ENCODE data around the gene RDH13.

GRCh38 chr19:55032170-55032800 is 30.7 kb downstream of the RDH13 start:
- TF ChIP-seq CTCF (IDR thresholded peaks at IDR 0.05; ENCODE audit: borderline replicate concordance, extremely low read depth, low read length, poor library complexity, severe bottlenecking) (no peak), EZH2 (IDR thresholded peaks at IDR 0.05; ENCODE audit: borderline replicate concordance, low read depth, low read length, severe bottlenecking) (no peak)

Data from DND-41 (cell line).